Measurements from ENCODE around the gene BMPR1B.

The BMPR1B gene

DNA sequence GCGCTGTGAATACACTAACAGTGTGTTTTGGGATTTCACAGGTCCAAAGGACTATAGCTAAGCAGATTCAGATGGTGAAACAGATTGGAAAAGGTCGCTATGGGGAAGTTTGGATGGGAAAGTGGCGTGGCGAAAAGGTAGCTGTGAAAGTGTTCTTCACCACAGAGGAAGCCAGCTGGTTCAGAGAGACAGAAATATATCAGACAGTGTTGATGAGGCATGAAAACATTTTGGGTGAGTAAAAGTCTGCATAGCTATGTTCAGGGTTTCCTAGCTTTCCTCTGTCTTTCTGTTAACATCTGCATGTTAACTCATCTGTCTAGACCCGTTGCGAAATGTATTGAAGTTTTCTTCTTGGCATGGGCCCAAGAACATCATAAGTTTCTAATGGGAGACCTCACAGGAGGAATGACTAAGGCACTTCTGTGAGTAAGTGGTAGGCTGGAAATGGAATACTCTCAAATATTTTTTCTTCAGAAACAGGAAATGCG, 372.1 kb downstream of the BMPR1B start:
- TF ChIP-seq, protein P1, sequence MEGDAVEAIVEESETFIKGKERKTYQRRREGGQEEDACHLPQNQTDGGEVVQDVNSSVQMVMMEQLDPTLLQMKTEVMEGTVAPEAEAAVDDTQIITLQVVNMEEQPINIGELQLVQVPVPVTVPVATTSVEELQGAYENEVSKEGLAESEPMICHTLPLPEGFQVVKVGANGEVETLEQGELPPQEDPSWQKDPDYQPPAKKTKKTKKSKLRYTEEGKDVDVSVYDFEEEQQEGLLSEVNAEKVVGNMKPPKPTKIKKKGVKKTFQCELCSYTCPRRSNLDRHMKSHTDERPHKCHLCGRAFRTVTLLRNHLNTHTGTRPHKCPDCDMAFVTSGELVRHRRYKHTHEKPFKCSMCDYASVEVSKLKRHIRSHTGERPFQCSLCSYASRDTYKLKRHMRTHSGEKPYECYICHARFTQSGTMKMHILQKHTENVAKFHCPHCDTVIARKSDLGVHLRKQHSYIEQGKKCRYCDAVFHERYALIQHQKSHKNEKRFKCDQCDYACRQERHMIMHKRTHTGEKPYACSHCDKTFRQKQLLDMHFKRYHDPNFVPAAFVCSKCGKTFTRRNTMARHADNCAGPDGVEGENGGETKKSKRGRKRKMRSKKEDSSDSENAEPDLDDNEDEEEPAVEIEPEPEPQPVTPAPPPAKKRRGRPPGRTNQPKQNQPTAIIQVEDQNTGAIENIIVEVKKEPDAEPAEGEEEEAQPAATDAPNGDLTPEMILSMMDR (IDR thresholded peaks at IDR 0.05), result no peak

DNA sequence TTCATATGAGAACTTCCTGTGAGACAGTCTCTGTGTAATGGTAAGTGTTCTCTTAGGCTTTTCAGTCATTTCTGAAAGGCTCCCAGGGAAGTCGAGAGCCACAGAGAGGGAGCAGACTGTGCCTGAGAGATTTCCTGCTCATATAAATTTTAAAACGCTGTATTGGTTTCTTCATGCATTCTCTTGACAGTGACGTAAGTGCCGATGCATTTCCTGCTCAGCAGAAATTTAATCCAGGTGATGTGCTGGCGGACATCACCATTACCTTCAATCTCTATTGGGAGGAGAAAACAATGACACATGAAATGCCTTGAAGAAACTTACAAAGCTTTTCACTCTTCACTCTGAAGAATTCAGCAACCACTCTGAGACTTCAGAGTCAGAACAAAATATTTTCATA, 383.6 kb downstream of the BMPR1B start:
- TF ChIP-seq, protein P1 (IDR thresholded peaks at IDR 0.05), result no peak

DNA sequence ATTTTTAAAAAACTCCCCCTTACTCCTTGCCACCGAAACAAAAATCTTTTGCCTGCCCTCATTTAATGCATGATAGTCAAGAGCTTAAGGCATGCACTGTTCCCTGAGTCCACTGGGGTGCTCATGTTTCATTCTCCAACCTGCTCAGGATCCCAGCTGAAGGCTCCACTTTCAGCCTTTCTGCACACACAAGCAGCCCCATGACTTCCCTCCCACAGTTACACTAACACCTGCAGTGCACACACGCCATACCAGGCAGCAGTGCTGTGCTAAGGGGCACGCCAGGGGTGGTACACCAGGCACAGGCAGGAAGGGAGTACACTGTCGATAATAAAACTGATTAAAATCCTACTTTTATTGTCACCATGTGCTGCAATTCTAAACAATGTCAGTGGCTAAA, 385.2 kb downstream of the BMPR1B start:
- TF ChIP-seq, protein P1 (IDR thresholded peaks at IDR 0.05), result no peak

DNA sequence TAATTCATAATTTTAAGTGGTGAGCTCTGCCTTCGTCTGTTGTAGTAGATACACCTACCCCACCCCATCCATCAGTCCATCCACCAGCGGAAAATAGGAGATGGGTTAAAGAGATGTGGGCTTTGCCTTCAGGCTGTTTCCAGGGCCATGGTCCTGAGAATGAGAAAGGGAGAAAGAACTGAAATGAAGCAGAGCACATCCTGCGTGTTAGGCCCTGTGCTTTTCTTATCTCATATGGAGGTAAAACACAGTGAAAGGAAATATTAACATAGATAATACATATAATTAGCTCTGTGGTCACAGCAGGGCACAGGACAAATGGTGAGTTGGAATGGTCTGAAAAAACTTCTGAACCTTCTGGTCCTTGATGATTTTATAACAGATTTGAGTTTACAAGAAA, 393.5 kb downstream of the BMPR1B start:
- TF ChIP-seq, protein P1 (IDR thresholded peaks at IDR 0.05), result no peak

DNA sequence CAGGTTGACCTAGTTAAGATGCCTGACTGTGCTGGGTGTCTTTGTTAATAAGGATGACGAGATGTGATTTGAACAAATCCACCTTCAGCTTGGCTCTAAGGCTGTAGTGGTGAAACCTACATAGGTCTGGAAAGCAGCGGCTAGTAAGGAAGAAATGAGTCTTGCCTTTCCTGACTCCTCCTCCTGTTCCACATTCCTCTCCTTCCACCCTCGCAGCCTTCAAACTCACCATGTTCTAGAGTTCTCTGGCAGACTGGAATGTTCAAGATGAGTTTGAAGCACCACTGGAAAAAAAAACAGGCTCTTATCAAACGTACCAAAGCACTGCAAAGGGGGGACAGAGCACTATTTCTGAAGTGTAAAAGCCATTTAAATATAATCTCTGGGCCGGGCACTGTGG, 395.4 kb downstream of the BMPR1B start:
- TF ChIP-seq, protein P1 (IDR thresholded peaks at IDR 0.05), result no peak

DNA sequence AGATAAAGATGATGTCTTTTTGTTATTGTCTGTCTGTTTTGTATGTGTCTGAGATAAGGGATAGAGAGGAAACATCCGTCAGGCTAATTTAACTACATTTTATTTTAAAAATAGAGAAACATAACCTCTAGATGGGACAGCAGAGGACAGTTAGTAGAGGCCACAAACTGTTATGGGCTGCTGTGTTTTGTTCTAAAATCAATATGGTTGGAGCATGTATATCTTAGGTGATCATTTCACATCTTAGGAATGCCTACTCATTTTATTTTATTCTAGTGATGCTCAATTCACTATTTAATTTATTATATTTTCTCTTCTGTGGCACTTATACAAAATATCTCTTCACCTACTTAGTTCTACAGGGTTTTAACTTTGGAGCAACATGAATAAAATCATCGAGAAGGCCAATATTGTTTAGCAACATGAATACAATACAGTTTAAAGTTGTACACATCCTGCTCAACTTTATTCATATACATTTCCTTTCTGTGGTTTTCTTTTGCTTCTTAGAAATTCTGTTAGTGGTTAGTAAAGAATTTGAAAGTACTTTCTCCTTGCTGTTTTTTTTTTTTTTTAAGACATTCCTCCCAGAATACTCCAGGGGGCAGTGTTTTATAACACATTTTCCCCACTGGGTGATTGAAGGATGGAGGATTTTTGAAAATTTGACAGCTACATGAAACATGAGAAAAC, 398.1 kb downstream of the BMPR1B start:
- TF ChIP-seq, protein P1 (IDR thresholded peaks at IDR 0.05), result peak; percentile 66

DNA sequence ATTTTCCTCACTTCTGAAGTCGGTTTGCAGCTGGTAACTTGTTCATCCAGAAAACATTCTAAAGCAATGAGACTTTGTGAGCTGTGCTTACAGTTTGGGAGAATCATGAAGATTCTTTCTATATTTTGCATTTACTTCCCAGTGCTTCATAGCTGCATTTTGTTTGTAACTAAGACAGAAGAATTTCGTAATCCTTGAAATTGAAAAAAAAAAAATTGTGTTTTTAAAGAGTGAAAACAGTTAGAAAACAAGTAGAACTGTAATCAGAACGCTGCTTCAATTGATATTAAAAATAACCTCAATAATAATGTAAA, 398.7 kb downstream of the BMPR1B start:
- TF ChIP-seq, protein P1 (IDR thresholded peaks at IDR 0.05), result no peak

DNA sequence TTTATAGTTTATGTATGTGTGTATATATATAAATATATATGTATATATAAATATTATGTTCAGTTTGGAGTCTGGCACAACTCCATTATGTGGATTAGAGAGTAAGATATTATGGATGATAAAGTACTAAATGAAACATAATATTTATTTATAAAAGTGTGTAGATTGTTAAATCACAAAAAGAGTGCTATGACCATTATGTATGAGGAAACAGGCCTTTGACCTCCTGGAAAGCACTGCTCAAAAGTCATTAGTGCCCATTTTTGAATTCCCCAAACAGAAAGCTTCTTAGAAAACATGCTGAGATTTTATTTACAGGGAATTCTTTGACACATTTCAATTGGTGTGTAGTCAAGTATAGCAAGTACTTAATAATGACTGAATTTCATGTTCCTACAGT, 399.8 kb downstream of the BMPR1B start:
- TF ChIP-seq, protein P1 (IDR thresholded peaks at IDR 0.05), result no peak

All from LNCAP (cell line).